H9 (cell line): ENCODE measurements around the gene MPC1L. TPM values are rescaled to one million over a fixed set of nuclear protein-coding genes. Genes with fewer than 3 reads are reported as not detected.
"Not testable (repeated sequence)": the region's sequence is repeated elsewhere in the genome, so short reads cannot be mapped to it uniquely, and the experiment has no call there.

Experiments used
- DNase-seq: peaks from one replicate; pipeline ENCODE4 v3.0.0-alpha.2; 2017
- H2AFZ ChIP-seq: one replicate; pipeline ENCODE4 v1.6.1; 2013; ENCODE audit warnings: mild to moderate bottlenecking, low read length, control low read depth, moderate library complexity
- H2AK5ac ChIP-seq: 2 replicates; pipeline ENCODE4 v1.6.1; 2013; ENCODE audit warnings: low read length, control low read depth, mixed read lengths; ENCODE audit not compliant: insufficient read length
- H2BK120ac ChIP-seq: one replicate; pipeline ENCODE4 v1.6.1; 2013; ENCODE audit warnings: low read depth, mild to moderate bottlenecking, low read length, control low read depth, inconsistent platforms; ENCODE audit not compliant: poor library complexity, severe bottlenecking
- H2BK12ac ChIP-seq: 2 replicates; pipeline ENCODE4 v1.6.1; 2013; ENCODE audit warnings: low read length, control low read depth, mixed read lengths, low read depth; ENCODE audit not compliant: insufficient read length
- H2BK15ac ChIP-seq: 2 replicates; pipeline ENCODE4 v1.6.1; 2013; ENCODE audit warnings: low read depth, low read length, control low read depth
- H2BK20ac ChIP-seq: one replicate; pipeline ENCODE4 v1.6.1; 2013; ENCODE audit warnings: low read depth, mild to moderate bottlenecking, low read length, control low read depth, inconsistent platforms; ENCODE audit not compliant: poor library complexity, severe bottlenecking
- H2BK5ac ChIP-seq: 2 replicates; pipeline ENCODE4 v1.6.1; 2013; ENCODE audit warnings: low read length, control low read depth, mixed read lengths; ENCODE audit not compliant: insufficient read length
- H3K14ac ChIP-seq: 2 replicates; pipeline ENCODE4 v1.6.1; 2013; ENCODE audit warnings: low read length, control low read depth; ENCODE audit not compliant: insufficient read depth
- H3K18ac ChIP-seq: 2 replicates; pipeline ENCODE4 v1.6.1; 2013; ENCODE audit warnings: low read depth, mild to moderate bottlenecking, mixed read lengths, low read length, control low read depth; ENCODE audit not compliant: insufficient read length
- H3K23ac ChIP-seq: 2 replicates; pipeline ENCODE4 v1.6.1; 2013; ENCODE audit warnings: low read length, control low read depth, mixed read lengths, low read depth; ENCODE audit not compliant: insufficient read length
- H3K23me2 ChIP-seq: 2 replicates; pipeline ENCODE4 v1.6.1; 2013; ENCODE audit warnings: low read depth, mild to moderate bottlenecking, mixed read lengths, low read length, control low read depth; ENCODE audit not compliant: insufficient read length, poor library complexity, severe bottlenecking
- H3K27ac ChIP-seq: 2 replicates; pipeline ENCODE4 v1.5.1; 2013; ENCODE audit warnings: low read length, control low read depth, mixed read lengths, low read depth; ENCODE audit not compliant: insufficient read length
- H3K27me3 ChIP-seq: 2 replicates; pipeline ENCODE4 v1.6.1; 2013; ENCODE audit warnings: low read length, control low read depth, inconsistent platforms; ENCODE audit not compliant: insufficient read depth
- H3K4ac ChIP-seq: 2 replicates; pipeline ENCODE4 v1.6.1; 2013; ENCODE audit warnings: low read depth, mild to moderate bottlenecking, control low read depth, inconsistent platforms, low read length, moderate library complexity
- H3K4me1 ChIP-seq: 2 replicates; pipeline ENCODE4 v1.6.1; 2013; ENCODE audit warnings: low read length, control low read depth, inconsistent platforms; ENCODE audit not compliant: insufficient read depth
- H3K4me2 ChIP-seq: 2 replicates; pipeline ENCODE4 v1.6.1; 2013; ENCODE audit warnings: low read length, control low read depth, mixed read lengths; ENCODE audit not compliant: insufficient read length, insufficient read depth
- H3K56ac ChIP-seq: 2 replicates; pipeline ENCODE4 v1.6.1; 2013; ENCODE audit warnings: low read depth, mild to moderate bottlenecking, mixed read lengths, low read length, control low read depth; ENCODE audit not compliant: insufficient read length
- H3K79me1 ChIP-seq: 2 replicates; pipeline ENCODE4 v1.6.1; 2013; ENCODE audit warnings: low read depth, mild to moderate bottlenecking, moderate library complexity, low read length, control low read depth, inconsistent platforms; ENCODE audit not compliant: insufficient read depth, poor library complexity, severe bottlenecking
- H3K79me2 ChIP-seq: 2 replicates; pipeline ENCODE4 v1.6.1; 2013; ENCODE audit warnings: low read length, control low read depth, inconsistent platforms; ENCODE audit not compliant: insufficient read depth
- H3K9ac ChIP-seq: 2 replicates; pipeline ENCODE4 v1.6.1; 2013; ENCODE audit warnings: low read length, control low read depth, mixed read lengths; ENCODE audit not compliant: insufficient read length; ENCODE audit errors: extremely low read depth
- H3K9me3 ChIP-seq: one replicate; pipeline ENCODE4 v1.6.1; 2013; ENCODE audit warnings: low read depth, low read length, inconsistent platforms; ENCODE audit not compliant: control insufficient read depth
- H3T11ph ChIP-seq: one replicate; pipeline ENCODE4 v1.6.1; 2013; ENCODE audit warnings: mild to moderate bottlenecking, low read length, control low read depth, inconsistent platforms
- H4K20me1 ChIP-seq: one replicate; pipeline ENCODE4 v1.6.1; 2013; ENCODE audit not compliant: control insufficient read depth, insufficient read length, insufficient read depth
- H4K5ac ChIP-seq: 2 replicates; pipeline ENCODE4 v1.6.1; 2013; ENCODE audit warnings: low read depth, mild to moderate bottlenecking, mixed read lengths, low read length, control low read depth; ENCODE audit not compliant: insufficient read length
- H4K8ac ChIP-seq: replicated peaks from 2 replicates; pipeline ENCODE4 v1.6.1; 2013; ENCODE audit warnings: low read length, control low read depth, mixed read lengths, low read depth; ENCODE audit not compliant: insufficient read length
- H4K91ac ChIP-seq: 2 replicates; pipeline ENCODE4 v1.6.1; 2013; ENCODE audit warnings: low read depth, mild to moderate bottlenecking, moderate library complexity, mixed read lengths, low read length, control low read depth; ENCODE audit not compliant: insufficient read length
- H3K27ac Mint-ChIP-seq, 3 experiments: 2 replicates in 2 of 3; 3 replicates in 1 of 3; pipeline ENCODE4 v1.8.0; 2020 to 2021; ENCODE audit warnings: mixed read lengths in 3 of 3, mild to moderate bottlenecking in 1 of 3, moderate library complexity in 1 of 3
- H3K27me3 Mint-ChIP-seq: 2 replicates; pipeline ENCODE4 v1.8.0; 2021; ENCODE audit warnings: low read depth, mild to moderate bottlenecking, moderate library complexity, mixed read lengths
- H3K36me3 Mint-ChIP-seq, 3 experiments: 2 replicates in 2 of 3; 3 replicates in 1 of 3; pipeline ENCODE4 v1.8.0; 2020 to 2021; ENCODE audit warnings: low read depth in 3 of 3, mixed read lengths in 3 of 3; ENCODE audit not compliant: insufficient read depth in 1 of 3
- H3K4me1 Mint-ChIP-seq, 2 experiments: 2 replicates each; pipeline ENCODE4 v1.8.0; 2020; ENCODE audit warnings: mixed read lengths in 2 of 2
- H3K4me3 Mint-ChIP-seq, 2 experiments: 2 replicates in 1 of 2; 3 replicates in 1 of 2; pipeline ENCODE4 v1.8.0; 2020 to 2021; ENCODE audit warnings: mild to moderate bottlenecking in 2 of 2, mixed read lengths in 2 of 2, moderate library complexity in 1 of 2
- H3K9me3 Mint-ChIP-seq, 2 experiments: 2 replicates in 1 of 2; 3 replicates in 1 of 2; pipeline ENCODE4 v1.8.0; 2020; ENCODE audit warnings: mild to moderate bottlenecking in 2 of 2, mixed read lengths in 2 of 2, moderate library complexity in 1 of 2
- WGBS: extraction: QIAGEN DNeasy Blood & Tissue Kit; methylation state at CpG from one replicate; pipeline ENCODE4 v1.1.7; 2013; ENCODE audit warnings: missing lambda C conversion rate, low lambda C conversion rate, mixed read lengths; ENCODE audit not compliant: insufficient read length; ENCODE audit errors: extremely low coverage; 5-methylcytosine and 5-hydroxymethylcytosine counted together
- total RNA-seq: library from RNA; stranded (reverse); gene quantifications from 2 replicates; pipeline ENCODE4 v1.2.1, GENCODE V29; 2021

The MPC1L gene
- total RNA-seq, 1 experiment from 2014 or later = not detected

GRCh38 chrX:40589616-40590321, 33.5 kb upstream of the MPC1L start:
- not testable (repeated sequence) for H3K23ac ChIP-seq, H2BK20ac ChIP-seq, H3K4me1 Mint-ChIP-seq, H2AK5ac ChIP-seq, H4K5ac ChIP-seq, H2BK120ac ChIP-seq, DNase-seq, H3K4me3 Mint-ChIP-seq, H3K4me2 ChIP-seq, H3K79me1 ChIP-seq, H2BK15ac ChIP-seq, H3K27ac ChIP-seq, H4K20me1 ChIP-seq, H3K56ac ChIP-seq, H3K18ac ChIP-seq, H3K23me2 ChIP-seq, H3K14ac ChIP-seq, H3K9me3 ChIP-seq, H3K4me1 ChIP-seq, H2BK5ac ChIP-seq, H3T11ph ChIP-seq, H4K91ac ChIP-seq, H3K27me3 Mint-ChIP-seq, H2BK12ac ChIP-seq, H3K27me3 ChIP-seq, H3K79me2 ChIP-seq, H3K27ac Mint-ChIP-seq, H3K4ac ChIP-seq, H3K9ac ChIP-seq, H2AFZ ChIP-seq, H4K8ac ChIP-seq
- Mint-ChIP-seq H3K9me3 (peaks cover 56 to 58% of the 10 kb centered on the region in 2 experiments), H3K36me3 (peaks cover 10 to 45% (median 36%) of the 10 kb centered on the region in 3 experiments; a peak in 6 of 7 replicates)
- WGBS = no CpG with 5 or more reads among the region's 6 CpGs
